ENCODE results near the gene IRGC. TPM values are rescaled to one million over a fixed set of nuclear protein-coding genes. Genes with fewer than 3 reads are reported as not detected.

The IRGC gene
- total and polyA plus RNA-seq, 2 of the 13 experiments (the other 11 are each of a cell fraction or from before 2014, with no cell fraction given) = not detected

- CTCF ChIA-PET (ENCODE audit: low intra/inter-chr PET ratio, low total read pairs) = no interaction called here
- H3K79me2 ChIP-seq (ENCODE audit: insufficient read depth, low read length) = no peaks in the 10 kb centered on the region
- 34% methylated on average over 13 of the region's 13 CpGs for WGBS (ENCODE audit: low lambda C conversion rate)
- TF ChIP-seq MXI1 (IDR thresholded peaks at IDR 0.05; ENCODE audit: borderline replicate concordance, low read depth, low read length) (peak; percentile 87; the same call in 1 of the 3 replicates), PHB2 (IDR thresholded peaks at IDR 0.05; ENCODE audit: partially characterized antibody) (no peak), HMG20A (CRISPR knock-in tag; IDR thresholded peaks at IDR 0.05; ENCODE audit: borderline replicate concordance) (peak; percentile 30; the same call in 1 of the 2 replicates), SMAD9 (CRISPR knock-in tag; IDR thresholded peaks at IDR 0.05) (no peak), NFATC3 (CRISPR knock-in tag; IDR thresholded peaks at IDR 0.05) (no peak), SOX13 (IDR thresholded peaks at IDR 0.05) (no peak), SOX13 (CRISPR knock-in tag; conservative IDR thresholded peaks at IDR 0.05 in 1 of 2, IDR thresholded peaks at IDR 0.05 in 1 of 2) (peak in 1 of 2 experiments; percentile 64; a peak in 2 of 4 replicates), GATAD2A (CRISPR knock-in tag; IDR thresholded peaks at IDR 0.05) (peak; percentile 46; the same call in 1 of the 2 replicates), TFE3 (CRISPR knock-in tag; IDR thresholded peaks at IDR 0.05) (no peak), HOXA5 (CRISPR knock-in tag; IDR thresholded peaks at IDR 0.05) (no peak), MEF2D (CRISPR knock-in tag; IDR thresholded peaks at IDR 0.05) (no peak), ZNF589 (CRISPR knock-in tag; conservative IDR thresholded peaks at IDR 0.05) (no peak), UBTF (CRISPR knock-in tag; IDR thresholded peaks at IDR 0.05) (no peak), MTF1 (CRISPR knock-in tag; IDR thresholded peaks at IDR 0.05) (no peak), MYC (CRISPR knock-in tag; IDR thresholded peaks at IDR 0.05; ENCODE audit: borderline replicate concordance) (no peak)
- TF ChIP-seq, protein P1, sequence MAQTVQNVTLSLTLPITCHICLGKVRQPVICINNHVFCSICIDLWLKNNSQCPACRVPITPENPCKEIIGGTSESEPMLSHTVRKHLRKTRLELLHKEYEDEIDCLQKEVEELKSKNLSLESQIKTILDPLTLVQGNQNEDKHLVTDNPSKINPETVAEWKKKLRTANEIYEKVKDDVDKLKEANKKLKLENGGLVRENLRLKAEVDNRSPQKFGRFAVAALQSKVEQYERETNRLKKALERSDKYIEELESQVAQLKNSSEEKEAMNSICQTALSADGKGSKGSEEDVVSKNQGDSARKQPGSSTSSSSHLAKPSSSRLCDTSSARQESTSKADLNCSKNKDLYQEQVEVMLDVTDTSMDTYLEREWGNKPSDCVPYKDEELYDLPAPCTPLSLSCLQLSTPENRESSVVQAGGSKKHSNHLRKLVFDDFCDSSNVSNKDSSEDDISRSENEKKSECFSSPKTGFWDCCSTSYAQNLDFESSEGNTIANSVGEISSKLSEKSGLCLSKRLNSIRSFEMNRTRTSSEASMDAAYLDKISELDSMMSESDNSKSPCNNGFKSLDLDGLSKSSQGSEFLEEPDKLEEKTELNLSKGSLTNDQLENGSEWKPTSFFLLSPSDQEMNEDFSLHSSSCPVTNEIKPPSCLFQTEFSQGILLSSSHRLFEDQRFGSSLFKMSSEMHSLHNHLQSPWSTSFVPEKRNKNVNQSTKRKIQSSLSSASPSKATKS (CRISPR knock-in tag; IDR thresholded peaks at IDR 0.05) = no peak
- TF ChIP-seq, protein P2, sequence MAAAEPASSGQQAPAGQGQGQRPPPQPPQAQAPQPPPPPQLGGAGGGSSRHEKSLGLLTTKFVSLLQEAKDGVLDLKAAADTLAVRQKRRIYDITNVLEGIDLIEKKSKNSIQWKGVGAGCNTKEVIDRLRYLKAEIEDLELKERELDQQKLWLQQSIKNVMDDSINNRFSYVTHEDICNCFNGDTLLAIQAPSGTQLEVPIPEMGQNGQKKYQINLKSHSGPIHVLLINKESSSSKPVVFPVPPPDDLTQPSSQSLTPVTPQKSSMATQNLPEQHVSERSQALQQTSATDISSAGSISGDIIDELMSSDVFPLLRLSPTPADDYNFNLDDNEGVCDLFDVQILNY (CRISPR knock-in tag; conservative IDR thresholded peaks at IDR 0.05) = no peak
Measured at GRCh38 chr19:43707158-43707712, 8.6 kb upstream of the IRGC start.

More at GRCh38 chr19:43707158-43707712, 8.6 kb upstream of the IRGC start:
- Histone ChIP-seq H3K36me3 (replicated peaks in 1 of 2; ENCODE audit: control insufficient read depth in 1 of 2, insufficient read depth in 2 of 2, low read length in 2 of 2) (no peaks in the 10 kb centered on the region), H3K27ac (ENCODE audit: extremely low read length, insufficient read depth, low read length) (no peak overlapping the region), H3K4me1 (ENCODE audit: insufficient read depth, low read length) (peaks cover 56% of the 10 kb centered on the region), H3K27me3 (ENCODE audit: control insufficient read depth in 1 of 2, insufficient read depth in 2 of 2, low read length in 2 of 2) (no peaks in the 10 kb centered on the region; a peak in 1 of 5 replicates), H3K9ac (ENCODE audit: insufficient read depth, low read depth, low read length) (no peak overlapping the region), H3K4me2 (ENCODE audit: low read depth, low read length) (peak overlapping the region; percentile 49; the same call in 1 of the 2 replicates), H3K9me3 (ENCODE audit: low read length) (peaks cover 11% of the 10 kb centered on the region), H4K20me1 (ENCODE audit: insufficient read depth, low read length) (no peaks in the 10 kb centered on the region), H2AFZ (ENCODE audit: low read length) (no peak overlapping the region), H3K4me3 (replicated peaks in 1 of 3; ENCODE audit: insufficient read depth in 1 of 3, low read depth in 2 of 3, low read length in 3 of 3) (no peak overlapping the region)
- BruUV-seq (replicated peaks) = no TSS peak
- intact Hi-C loops (cut with micrococcal nuclease; ENCODE audit: unreplicated experiment) = no loop called here
- in situ Hi-C loops (cut with HindIII; ENCODE audit: extremely low pct_ligation_motif_present, low pct_unique_long_range_greater_than_20kb) = no loop called here
- FAIRE-seq (no peak), ATAC-seq (peak; percentile 80), DNase-seq (ENCODE audit: low spot score) (peak; percentile 62)
- POLR2A ChIA-PET = no interaction called here

Data from HepG2 (cell line).